Activated CD4-positive, alpha-beta T cell treated with anti-CD3 and anti-CD28 coated beads for 1 hour (primary cell): Measurements from ENCODE around the gene FOXB2.
"Not testable (repeated sequence)": the region's sequence is repeated elsewhere in the genome, so short reads cannot be mapped to it uniquely, and the experiment has no call there.

ENCODE experiments used
- DNase-seq: peaks from one replicate; pipeline ENCODE4 v3.0.0-alpha.2; 2020

The FOXB2 gene

GRCh38 chr9:77019236-77019925 lies at the start of gene FOXB2:
Gene FOXB2, plus strand, starts transcription at chr9:77019655. Its CDS starts 0 bp downstream, at chr9:77019655.
- DNase-seq, result no peak

GRCh38 chr9:76969716-76970115 lies 49.7 kb upstream of the FOXB2 start:
- DNase-seq, result no peak

- not testable (repeated sequence) for DNase-seq
Observed at GRCh38 chr9:76978831-76979230, 40.6 kb upstream of the FOXB2 start.

GRCh38 chr9:76980566-76980965 lies 38.9 kb upstream of the FOXB2 start:
- no peak for DNase-seq

- no peak for DNase-seq
Observed at GRCh38 chr9:76984486-76984885, 35.0 kb upstream of the FOXB2 start.

GRCh38 chr9:76985581-76985980 lies 33.9 kb upstream of the FOXB2 start:
- no peak for DNase-seq

DNA sequence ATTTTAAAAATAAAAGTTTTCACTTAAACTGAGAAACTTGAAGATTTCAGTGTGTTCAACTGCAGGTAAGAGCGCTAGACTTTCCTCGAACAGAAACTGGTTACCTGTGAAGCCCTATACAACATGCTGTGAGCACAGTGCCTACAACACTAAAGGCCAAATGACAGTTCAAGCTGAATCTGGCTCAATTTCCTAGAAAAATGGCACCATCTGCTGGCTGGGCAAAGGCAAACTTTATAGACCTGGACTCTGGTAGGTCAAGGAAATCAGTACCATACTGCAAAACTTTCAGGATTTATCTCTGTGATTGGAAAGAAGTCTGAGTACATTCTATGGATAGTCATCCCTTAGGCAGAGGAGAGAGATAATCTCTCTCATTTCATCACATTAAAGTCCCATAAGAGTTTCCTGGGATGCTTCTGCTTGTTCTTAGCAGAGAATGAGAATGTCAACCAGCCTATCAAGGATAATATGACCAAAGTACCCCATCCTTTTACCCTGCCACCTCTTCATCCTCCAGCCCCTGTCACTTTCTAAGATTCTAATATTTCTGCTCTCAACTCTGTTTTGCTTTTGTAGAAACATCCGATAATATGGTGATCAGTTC lies 31.8 kb upstream of the FOXB2 start:
- DNase-seq, result no peak

- DNase-seq, result no peak
Observed at GRCh38 chr9:76988941-76989340, 30.5 kb upstream of the FOXB2 start.

- no peak for DNase-seq
Observed at GRCh38 chr9:76989501-76989900, 30.0 kb upstream of the FOXB2 start.

DNA sequence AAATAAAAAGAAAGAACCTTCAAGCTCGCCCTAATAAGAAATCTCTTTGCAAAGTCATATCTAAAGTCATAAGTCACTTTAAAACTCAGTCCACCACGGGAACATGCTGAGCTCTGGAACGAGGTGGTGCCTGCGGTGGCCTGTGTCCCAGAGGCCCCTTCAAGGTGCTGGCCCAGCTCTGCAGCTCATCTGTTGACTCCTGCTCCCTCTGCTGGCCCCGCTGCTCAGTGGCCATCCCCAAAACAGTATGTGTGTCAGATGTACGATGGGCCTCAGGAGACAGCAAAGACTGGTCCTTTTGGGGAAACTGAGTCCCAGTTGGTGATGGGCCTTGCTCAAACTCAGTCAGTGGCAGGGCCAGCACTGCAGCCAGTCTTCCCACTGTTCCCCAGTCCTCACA lies 22.8 kb upstream of the FOXB2 start:
- no peak for DNase-seq

- no peak for DNase-seq
Observed at GRCh38 chr9:76999261-76999660, 20.2 kb upstream of the FOXB2 start.

- DNase-seq, result no peak
Observed at GRCh38 chr9:77000330-77000729, 19.1 kb upstream of the FOXB2 start.

GRCh38 chr9:77003366-77003765 lies 16.1 kb upstream of the FOXB2 start:
- no peak for DNase-seq

DNA sequence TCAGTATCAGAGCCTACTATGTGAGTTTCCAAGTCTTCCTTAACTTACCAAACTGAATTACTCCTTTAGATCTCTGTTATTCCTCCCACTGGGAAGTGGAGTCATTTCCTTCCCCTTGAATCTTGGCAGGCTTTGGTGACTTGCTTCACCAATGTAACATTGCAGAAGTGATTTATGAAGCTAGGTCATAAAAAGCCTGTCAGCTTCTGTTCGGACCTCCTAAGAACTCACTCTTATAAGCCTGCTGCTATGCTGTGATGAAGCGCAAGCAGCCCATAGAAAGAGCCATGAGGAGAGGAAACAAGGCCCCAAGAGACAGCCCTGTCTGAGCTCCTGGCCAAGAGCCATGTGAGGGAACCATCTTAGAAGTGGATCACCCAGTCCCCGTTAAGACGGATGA lies 14.2 kb upstream of the FOXB2 start:
- DNase-seq, result no peak

DNA sequence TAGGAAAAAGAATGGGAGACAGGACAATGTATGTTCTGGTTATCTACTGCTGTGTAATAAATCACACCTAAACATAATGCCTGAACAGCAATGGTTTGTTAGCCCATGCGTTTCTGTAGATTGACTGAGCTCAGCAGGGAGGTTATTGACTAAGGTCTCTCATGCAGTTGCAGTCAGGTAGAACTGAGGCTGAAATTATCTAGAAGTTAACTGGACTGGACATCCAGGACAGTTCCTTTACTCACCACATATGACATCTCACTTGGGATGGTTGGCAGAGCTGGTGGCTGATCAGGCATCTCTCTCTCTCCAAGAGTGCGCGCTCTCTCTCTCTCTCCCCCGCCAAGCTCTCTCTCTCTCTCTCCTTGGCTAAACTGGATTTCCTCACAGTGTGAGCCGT lies 8.9 kb upstream of the FOXB2 start:
- no peak for DNase-seq

- DNase-seq, result peak; percentile 33
Observed at GRCh38 chr9:77011973-77012821, 7.3 kb upstream of the FOXB2 start.

DNA sequence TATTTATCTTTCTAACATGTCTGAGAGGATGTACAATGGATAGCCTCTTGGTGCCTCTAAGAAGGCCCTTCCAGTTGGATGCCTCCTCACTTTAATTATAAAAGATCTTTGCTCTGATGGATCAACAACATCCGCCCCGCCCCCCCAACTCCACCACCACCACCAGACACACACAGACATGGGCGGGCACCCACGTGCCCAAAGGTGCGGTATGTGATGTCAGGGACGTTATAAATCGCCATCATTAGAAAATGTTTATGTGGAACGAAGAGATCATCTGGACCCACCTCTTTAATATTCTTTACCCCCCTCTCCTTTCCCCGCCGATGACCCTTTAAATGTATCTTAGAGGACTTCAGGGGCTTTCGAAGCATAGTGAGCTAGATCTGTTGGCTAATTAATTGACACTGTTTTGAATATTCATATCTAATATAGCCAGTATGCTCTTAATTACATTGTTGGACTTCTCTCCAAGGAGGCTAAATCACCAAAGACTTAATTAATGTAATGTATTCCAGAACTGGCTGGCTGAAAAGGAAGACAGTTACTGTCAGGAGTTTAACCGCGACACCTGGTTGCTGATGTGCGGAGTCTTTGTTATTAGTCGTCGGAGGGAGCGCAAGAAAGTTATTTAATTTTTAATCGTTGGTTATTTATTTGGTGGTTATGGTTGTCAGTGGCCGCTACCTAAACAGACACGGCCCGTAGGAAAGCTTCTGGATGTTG lies 6.1 kb upstream of the FOXB2 start:
- DNase-seq, result no peak

DNA sequence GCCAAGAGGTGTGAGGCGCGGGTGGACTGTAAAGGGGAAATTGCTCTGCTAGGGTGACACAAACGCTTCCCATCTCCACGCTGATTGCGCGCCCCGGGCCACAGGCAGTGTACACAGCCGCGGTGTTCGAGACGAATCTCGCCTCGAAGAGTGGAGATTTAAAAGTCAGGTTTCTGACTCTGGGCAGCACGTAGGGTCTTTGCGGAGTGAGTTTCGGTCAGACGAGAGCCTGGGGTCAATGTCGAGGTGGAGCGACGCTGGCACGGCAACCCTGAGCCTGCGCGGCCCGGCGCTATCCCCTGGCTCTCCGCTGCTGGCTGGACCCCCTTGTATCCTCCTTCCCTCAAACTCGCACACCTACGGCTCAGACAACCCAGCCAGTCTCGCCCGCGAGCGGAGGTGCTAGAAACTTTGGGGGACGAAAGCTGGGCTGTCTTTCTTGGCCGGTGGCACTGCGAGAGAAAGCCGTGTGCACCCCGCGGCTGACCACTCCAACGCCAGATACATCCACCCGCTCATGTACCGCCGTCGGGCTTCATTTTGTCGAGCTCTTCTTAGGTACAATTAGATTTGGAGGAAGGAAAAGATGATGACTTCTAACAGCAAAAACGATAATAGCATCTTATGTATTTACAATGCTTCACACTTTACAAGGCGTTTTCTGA lies 5.4 kb upstream of the FOXB2 start:
- DNase-seq, result no peak

DNA sequence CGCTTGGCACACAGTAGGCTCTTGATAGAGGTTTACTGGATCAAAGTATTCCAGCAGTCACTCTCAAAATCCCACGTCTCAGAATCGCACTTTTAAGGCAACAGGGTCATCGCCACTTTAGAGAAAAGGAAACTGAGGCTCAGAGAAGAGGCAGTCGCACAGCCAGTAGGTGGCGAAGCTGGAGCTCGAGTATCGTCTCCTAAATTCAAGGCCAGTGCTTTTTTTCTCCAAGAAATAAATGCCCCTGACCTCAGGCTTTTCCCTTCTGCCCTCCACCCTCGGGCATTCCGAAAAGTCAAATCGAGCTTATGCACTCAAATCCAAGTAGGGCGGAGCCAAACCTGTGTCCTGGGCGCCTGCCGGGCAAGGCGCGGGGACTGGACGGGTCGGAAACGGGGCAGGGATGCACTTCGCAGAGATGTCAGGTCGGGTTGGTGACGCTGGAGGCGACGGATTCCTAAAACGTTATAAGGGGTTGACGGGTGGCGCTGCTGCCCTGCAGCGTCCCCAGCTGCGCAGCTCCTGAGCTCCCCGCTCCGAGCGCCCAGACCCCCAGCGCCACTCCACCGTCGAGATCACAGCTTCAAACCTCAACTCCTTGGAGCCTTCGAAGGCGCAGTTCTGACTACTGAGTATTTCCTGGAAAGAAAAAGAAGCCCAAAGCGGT lies 4.7 kb upstream of the FOXB2 start:
- DNase-seq, result no peak

DNA sequence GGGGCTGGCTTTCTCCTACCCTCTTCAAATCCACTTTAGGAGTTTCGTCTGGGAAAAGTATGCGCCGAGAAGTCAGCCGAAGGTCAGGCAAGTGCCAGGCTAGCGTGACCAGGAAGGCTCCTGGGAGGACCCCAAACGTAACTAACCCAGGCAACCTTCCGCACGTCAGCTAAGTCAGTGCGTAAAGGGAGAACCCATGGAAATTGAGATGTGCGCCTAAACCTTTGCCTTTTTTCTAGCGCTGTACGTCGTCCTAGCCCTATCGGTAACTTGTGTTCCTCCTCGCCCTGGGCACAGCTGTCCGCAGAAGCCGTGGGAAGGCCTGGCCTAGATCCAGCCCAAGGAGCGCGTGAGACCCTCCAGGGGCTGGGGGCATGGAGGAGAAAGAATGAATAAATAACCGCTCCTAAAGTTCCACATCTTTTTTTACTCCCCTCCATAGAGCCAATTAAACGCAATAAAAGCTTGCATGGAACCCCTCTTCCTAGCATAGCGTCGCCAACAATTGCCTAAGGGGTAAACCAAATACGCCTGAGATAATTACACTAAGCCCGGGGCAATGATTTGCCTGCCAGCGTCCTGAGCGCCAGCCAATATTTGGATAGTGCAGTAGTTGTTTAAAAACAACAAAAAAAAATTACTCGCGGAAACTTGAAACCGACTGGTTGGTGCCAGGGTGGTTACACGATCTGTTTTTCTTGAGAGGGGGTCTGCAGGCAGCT lies 4.0 kb upstream of the FOXB2 start:
- no peak for DNase-seq

GRCh38 chr9:77016121-77016525 lies 3.3 kb upstream of the FOXB2 start:
- DNase-seq, result no peak
